ENCODE results near the gene CHFR. TPM values are rescaled to one million over a fixed set of nuclear protein-coding genes. Genes with fewer than 3 reads are reported as not detected.

CHFR gene
- total RNA-seq, 1 experiment from 2014 or later: 53.3 TPM

DNA sequence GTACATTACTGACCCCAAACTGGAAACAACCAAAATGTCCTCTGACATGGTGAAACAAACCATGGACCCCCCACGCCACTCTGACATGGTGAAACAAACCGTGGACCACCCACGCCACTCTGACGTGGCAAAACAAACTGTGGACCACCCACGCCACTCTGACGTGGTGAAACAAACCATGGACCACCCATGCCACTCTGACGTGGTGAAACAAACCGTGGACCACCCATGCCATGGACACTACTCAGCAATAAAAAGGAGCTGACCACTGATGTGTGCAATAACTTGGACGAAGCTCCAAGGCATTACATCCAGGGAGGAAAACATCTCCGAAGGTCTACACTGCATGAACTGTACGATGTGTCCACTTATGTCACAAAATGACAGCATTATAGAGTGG lies 55.6 kb downstream of the CHFR start:
- H3K27ac Mint-ChIP-seq: no peak overlapping the region
- Histone ChIP-seq H4K91ac (ENCODE audit: insufficient read length, low read depth, low read length) (no peak overlapping the region), H3K9me3 (ENCODE audit: control insufficient read depth, low read depth, low read length) (no peaks in the 10 kb centered on the region), H4K8ac (replicated peaks; ENCODE audit: insufficient read length, low read depth, low read length) (no peak overlapping the region), H2BK15ac (ENCODE audit: low read depth, low read length) (no peak overlapping the region), H2AK5ac (ENCODE audit: insufficient read length, low read length) (no peak overlapping the region), H4K5ac (ENCODE audit: insufficient read length, low read depth, low read length) (no peak overlapping the region), H2AFZ (ENCODE audit: low read length) (no peak overlapping the region), H3K4ac (ENCODE audit: low read depth, low read length) (no peak overlapping the region), H3K56ac (ENCODE audit: insufficient read length, low read depth, low read length) (no peak overlapping the region), H3K23me2 (ENCODE audit: insufficient read length, low read depth, low read length, poor library complexity, severe bottlenecking) (peaks cover 11% of the 10 kb centered on the region), H2BK12ac (ENCODE audit: insufficient read length, low read depth, low read length) (no peak overlapping the region), H3K79me1 (ENCODE audit: insufficient read depth, low read depth, low read length, poor library complexity, severe bottlenecking) (peaks cover 8% of the 10 kb centered on the region), H2BK120ac (ENCODE audit: low read depth, low read length, poor library complexity, severe bottlenecking) (no peak overlapping the region), H3T11ph (ENCODE audit: low read length) (no peak overlapping the region), H3K23ac (ENCODE audit: insufficient read length, low read depth, low read length) (no peak overlapping the region), H2BK5ac (ENCODE audit: insufficient read length, low read length) (no peak overlapping the region), H2BK20ac (ENCODE audit: low read depth, low read length, poor library complexity, severe bottlenecking) (no peak overlapping the region), H3K4me2 (ENCODE audit: insufficient read depth, insufficient read length, low read length) (no peak overlapping the region), H3K27me3 (ENCODE audit: insufficient read depth, low read length) (no peaks in the 10 kb centered on the region), H3K9ac (ENCODE audit: extremely low read depth, insufficient read length, low read length) (no peak overlapping the region), H3K4me1 (ENCODE audit: insufficient read depth, low read length) (no peaks in the 10 kb centered on the region), H3K14ac (ENCODE audit: insufficient read depth, low read length) (no peak overlapping the region), H3K27ac (ENCODE audit: insufficient read length, low read depth, low read length) (no peak overlapping the region), H4K20me1 (ENCODE audit: control insufficient read depth, insufficient read depth, insufficient read length) (no peaks in the 10 kb centered on the region), H3K18ac (ENCODE audit: insufficient read length, low read depth, low read length) (no peak overlapping the region), H3K79me2 (ENCODE audit: insufficient read depth, low read length) (peaks cover 3% of the 10 kb centered on the region; the same call in 1 of the 2 replicates)
- no peak for DNase-seq
- no peak overlapping the region for H3K4me3 Mint-ChIP-seq
- no CpG with 5 or more reads among the region's 11 CpGs for WGBS (ENCODE audit: extremely low coverage, insufficient read length, low lambda C conversion rate)
- TF ChIP-seq, protein P1, sequence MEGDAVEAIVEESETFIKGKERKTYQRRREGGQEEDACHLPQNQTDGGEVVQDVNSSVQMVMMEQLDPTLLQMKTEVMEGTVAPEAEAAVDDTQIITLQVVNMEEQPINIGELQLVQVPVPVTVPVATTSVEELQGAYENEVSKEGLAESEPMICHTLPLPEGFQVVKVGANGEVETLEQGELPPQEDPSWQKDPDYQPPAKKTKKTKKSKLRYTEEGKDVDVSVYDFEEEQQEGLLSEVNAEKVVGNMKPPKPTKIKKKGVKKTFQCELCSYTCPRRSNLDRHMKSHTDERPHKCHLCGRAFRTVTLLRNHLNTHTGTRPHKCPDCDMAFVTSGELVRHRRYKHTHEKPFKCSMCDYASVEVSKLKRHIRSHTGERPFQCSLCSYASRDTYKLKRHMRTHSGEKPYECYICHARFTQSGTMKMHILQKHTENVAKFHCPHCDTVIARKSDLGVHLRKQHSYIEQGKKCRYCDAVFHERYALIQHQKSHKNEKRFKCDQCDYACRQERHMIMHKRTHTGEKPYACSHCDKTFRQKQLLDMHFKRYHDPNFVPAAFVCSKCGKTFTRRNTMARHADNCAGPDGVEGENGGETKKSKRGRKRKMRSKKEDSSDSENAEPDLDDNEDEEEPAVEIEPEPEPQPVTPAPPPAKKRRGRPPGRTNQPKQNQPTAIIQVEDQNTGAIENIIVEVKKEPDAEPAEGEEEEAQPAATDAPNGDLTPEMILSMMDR (conservative IDR thresholded peaks at IDR 0.05): no peak
- peaks cover 3 to 19% (median 11%) of the 10 kb centered on the region in 3 experiments for H3K36me3 Mint-ChIP-seq (ENCODE audit: insufficient read depth in 1 of 3, low read depth in 3 of 3)
- H3K9me3 Mint-ChIP-seq: no peaks in the 10 kb centered on the region
- no peaks in the 10 kb centered on the region; the same call in 1 of the 2 replicates for H3K27me3 Mint-ChIP-seq (ENCODE audit: low read depth)
- peaks cover 12 to 15% of the 10 kb centered on the region in 2 experiments for H3K4me1 Mint-ChIP-seq

All from H9 (cell line).